Measurements from ENCODE around the gene CORO7.
"Not testable (repeated sequence)": the region's sequence is repeated elsewhere in the genome, so short reads cannot be mapped to it uniquely, and the experiment has no call there.

Gene CORO7

GRCh38 chr16:4401510-4401909 lies 14.9 kb downstream of the CORO7 start:
- no peak for DNase-seq

GRCh38 chr16:4401094-4401501 lies 15.3 kb downstream of the CORO7 start:
- no peak for DNase-seq

DNA sequence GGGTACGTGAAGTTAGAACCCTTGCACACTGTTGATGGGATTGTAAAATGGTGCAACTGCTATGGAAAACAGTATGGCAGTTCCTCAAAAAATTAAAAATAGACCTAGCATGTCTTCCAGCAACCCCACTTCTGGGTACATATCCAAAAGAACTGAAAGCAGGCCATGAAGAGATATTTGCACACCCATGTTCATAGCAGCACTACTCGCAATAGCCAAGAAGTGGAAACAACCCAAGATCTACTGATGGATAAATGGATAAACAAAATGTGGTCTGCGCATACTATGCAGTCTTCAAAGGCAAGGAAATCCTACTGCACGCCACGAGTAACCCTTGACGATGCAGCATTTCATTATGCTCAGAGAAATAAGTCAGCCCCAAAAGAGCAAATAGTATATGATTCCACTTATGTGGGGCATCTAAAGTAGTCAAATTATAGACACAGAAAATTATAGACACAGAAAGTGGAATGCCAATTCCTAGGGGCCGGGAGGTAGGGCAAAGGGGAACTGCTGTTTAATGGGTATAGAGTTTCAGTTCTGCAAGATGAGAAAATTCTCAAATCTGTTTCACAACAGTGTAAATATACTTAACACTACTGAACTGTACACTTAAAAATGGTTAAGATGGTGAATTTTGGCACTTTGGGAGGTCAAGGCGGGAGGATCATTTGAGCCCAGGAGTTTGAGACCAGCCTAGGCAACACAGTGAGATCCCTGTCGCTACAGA lies 17.2 kb downstream of the CORO7 start:
- no peak for DNase-seq

DNA sequence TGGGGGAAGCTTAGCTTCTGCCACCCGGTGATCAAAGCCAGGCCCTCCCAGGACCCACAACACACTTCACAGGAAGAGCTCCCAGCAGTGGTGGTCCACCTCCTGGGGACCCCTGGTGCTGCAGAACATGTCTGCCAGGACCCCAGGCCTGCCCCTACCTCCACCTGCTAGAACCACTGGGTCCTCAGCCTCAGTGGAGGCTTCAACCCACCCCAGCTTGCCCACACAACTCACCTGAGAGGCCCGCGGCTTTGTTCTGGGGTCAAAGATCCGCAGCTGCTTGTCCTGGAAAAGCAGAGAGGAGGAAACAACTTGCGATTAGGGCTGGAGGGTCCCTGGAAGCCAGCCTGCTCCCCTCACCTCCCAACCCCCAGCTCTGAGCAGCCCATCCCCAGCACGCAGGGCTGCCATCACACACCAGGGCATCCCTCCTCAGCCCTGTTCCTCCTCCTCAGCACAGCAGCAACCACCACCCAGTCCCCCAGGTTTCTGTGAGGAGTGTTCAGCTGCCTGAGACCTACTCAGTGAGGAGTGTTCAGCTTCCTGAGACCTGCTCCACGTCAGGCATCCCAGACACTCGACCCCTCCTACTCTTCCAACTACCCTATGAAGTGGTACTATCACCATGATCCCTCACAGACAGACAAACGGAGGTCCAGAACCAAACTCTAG lies 21.2 kb downstream of the CORO7 start:
- DNase-seq = no peak

DNA sequence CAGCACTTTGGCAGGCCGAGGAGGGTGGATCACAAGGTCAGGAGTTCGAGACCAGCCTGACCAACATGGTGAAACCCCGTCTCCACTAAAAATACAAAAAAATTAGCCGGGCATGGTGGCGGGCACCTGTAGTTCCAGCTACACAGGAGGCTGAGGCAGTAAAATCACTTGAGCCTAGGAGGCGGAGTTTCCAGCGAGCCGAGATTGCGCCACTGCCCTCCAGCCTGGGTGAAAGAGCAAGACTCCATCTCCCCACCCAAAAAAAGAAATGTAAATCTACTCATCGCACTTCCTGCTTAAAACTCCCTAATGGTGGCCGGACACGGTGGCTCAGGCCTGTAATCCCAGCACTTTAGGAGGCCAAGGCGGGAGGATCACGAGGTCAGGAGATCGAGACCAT lies 22.5 kb downstream of the CORO7 start:
- DNase-seq = not testable (repeated sequence)

- DNase-seq = no peak
Observed at GRCh38 chr16:4393240-4393600, 23.2 kb downstream of the CORO7 start.

GRCh38 chr16:4392382-4393239 lies 23.8 kb downstream of the CORO7 start:
- DNase-seq = no peak

DNA sequence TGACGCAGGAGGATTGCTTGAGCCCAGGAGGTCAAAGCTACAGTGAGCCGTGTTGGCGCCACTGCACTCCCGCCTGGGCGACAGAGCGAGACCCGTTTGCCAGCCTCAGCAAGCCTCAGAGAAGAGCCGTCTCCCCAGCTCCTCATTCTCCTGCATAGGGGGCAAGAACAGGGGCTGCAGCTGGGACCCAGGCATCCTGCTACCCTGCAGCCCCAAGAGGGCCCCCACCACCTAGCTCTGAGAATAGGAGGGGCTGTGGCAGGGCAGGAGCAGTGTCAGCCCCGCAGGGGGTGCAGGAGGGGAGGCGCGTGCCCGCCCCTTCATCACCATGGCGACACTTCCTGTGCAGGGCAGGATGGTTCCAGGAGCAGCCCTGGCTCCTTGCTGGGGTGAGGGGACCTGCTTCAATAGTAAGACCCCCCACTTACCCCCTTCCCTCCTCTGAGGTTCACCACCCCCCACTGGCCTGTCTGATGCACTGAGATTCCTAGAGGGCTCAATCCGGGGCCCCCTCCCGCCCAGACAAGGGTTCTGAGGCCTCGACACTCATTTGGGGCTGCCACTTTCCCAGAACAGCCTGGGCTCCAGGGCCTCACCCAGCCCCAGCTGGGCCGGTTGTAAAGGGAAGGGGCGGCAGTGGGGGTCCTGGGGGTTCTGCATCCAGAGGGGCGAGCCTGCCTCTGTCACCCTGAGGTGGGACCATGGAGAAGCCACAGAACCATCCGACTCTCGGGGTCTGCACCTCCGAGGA lies 24.6 kb downstream of the CORO7 start:
- DNase-seq = no peak

- DNase-seq = no peak
Observed at GRCh38 chr16:4390266-4391260, 25.8 kb downstream of the CORO7 start.

- no peak for DNase-seq
Observed at GRCh38 chr16:4389051-4389955, 27.1 kb downstream of the CORO7 start.

DNA sequence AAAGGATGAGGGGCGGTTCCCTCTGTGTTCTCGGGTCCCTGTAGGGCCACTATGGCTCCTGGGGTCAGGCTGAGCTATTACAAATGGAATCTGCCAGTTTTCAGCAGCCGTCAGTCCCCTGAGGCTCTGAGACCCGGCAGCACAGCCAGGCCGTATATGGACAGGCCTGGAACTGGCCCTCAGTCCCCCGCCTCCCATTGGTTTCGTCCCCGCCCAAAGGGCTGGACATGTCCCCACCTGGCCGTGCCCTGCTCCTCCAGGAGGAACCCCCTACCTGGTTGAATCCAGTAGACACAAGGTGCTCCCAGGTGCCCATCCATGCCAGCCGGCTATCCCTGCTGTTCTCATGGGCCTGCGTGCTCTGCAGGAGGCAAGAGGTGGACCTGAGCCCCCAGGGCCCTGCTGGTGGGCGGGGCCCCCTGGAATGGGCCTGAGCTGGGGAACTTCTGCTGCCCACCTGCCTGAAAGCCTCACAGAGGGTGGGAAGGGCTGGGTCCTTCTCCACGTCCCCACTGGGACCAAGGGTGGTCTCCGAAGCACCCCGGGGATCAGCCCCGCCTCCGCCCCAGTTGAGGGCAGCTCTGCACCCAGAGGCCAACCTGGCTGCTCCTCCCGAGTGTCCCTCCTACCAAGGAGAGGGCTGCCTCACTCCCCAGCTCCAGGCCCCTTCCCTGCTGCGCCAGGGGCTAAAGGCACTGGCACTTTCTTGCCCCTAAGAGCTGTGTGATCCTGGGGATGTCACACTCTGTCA lies 27.9 kb downstream of the CORO7 start:
- no peak for DNase-seq

- DNase-seq = no peak
Observed at GRCh38 chr16:4387781-4388180, 28.6 kb downstream of the CORO7 start.

GRCh38 chr16:4386951-4387565 lies 29.3 kb downstream of the CORO7 start:
- DNase-seq = no peak

DNA sequence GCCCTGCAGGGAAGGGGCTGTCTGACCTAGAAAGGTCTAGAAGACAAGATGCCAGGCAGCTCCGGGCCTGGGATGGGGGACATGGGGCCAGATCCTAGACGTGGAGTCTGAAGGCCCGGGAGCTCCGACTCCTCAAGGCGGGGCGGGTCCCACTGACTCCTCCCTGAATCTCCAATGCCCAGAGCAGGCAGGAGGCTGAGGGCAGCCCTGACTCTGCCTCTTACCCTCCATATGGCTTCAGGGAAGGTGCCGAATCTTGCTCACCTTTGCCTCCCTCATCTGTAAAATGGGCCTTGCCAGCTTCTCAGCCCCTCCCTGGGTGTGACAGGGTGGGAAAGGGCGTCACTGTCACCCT lies 30.0 kb downstream of the CORO7 start:
- DNase-seq = no peak

DNA sequence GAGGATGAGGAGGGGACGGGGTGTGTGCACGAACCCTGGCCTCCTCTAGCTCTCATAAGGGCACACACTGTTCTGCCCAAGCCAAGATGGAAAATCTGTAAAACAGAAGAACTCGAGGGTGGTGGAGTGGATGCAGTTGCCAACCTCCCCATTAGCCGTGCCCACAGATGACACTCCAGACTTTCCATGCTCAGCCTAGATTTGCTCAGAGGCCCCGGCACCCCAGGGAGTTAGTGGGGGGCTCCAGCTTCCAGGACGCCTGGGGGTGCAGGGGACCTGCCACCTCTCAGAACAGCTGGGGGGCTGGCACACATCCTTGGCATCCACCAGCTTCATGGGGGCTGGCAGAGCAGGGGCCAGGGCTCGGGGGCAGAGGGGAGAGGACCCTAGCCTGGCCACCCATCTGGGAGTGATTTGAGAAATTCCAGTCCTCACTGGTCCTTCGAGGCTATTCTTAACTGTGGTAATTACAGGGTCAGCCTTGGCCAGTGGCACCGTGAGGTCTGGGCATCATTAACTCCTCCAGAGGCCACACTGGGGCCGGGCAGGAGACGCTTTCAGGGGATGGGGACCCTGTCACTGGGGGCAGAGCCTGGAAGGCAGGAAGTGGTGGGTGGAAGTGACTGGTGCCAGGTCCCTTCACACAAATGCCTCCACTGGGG lies 30.5 kb downstream of the CORO7 start:
- no peak for DNase-seq

- no peak for DNase-seq
Observed at GRCh38 chr16:4385066-4385788, 31.2 kb downstream of the CORO7 start.

DNA sequence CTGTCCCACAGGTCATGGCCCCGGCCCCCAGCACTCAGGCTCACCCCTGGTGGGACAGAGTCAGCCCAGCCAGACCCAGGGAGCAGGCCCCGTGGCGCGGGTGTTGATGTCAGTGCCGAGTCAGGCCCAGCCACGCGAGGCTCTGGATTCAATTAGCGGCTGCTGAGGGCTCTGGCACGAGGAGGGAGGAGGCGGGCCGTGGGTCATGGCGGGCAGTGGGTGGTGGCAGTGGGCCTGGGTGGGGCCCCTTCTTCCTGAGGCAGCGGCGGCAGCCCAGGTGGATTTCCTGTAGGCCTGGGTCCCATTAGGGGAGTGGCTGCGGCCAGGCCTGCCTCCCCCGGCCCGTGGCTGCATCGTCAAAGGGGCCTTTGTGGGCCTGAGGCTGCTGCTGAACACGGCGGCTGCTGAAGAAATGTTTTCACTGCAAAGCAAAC lies 31.9 kb downstream of the CORO7 start:
- no peak for DNase-seq
